H9 (cell line): Measurements from ENCODE around the gene C17orf113. TPM values are rescaled to one million over a fixed set of nuclear protein-coding genes. Genes with fewer than 3 reads are reported as not detected.

Experiments used
- DNase-seq: peaks from one replicate; pipeline ENCODE4 v3.0.0-alpha.2; 2017
- H2AFZ ChIP-seq: one replicate; pipeline ENCODE4 v1.6.1; 2013; ENCODE audit warnings: mild to moderate bottlenecking, low read length, control low read depth, moderate library complexity
- H2AK5ac ChIP-seq: 2 replicates; pipeline ENCODE4 v1.6.1; 2013; ENCODE audit warnings: low read length, control low read depth, mixed read lengths; ENCODE audit not compliant: insufficient read length
- H2BK120ac ChIP-seq: one replicate; pipeline ENCODE4 v1.6.1; 2013; ENCODE audit warnings: low read depth, mild to moderate bottlenecking, low read length, control low read depth, inconsistent platforms; ENCODE audit not compliant: poor library complexity, severe bottlenecking
- H2BK12ac ChIP-seq: 2 replicates; pipeline ENCODE4 v1.6.1; 2013; ENCODE audit warnings: low read length, control low read depth, mixed read lengths, low read depth; ENCODE audit not compliant: insufficient read length
- H2BK15ac ChIP-seq: 2 replicates; pipeline ENCODE4 v1.6.1; 2013; ENCODE audit warnings: low read depth, low read length, control low read depth
- H2BK20ac ChIP-seq: one replicate; pipeline ENCODE4 v1.6.1; 2013; ENCODE audit warnings: low read depth, mild to moderate bottlenecking, low read length, control low read depth, inconsistent platforms; ENCODE audit not compliant: poor library complexity, severe bottlenecking
- H2BK5ac ChIP-seq: 2 replicates; pipeline ENCODE4 v1.6.1; 2013; ENCODE audit warnings: low read length, control low read depth, mixed read lengths; ENCODE audit not compliant: insufficient read length
- H3K14ac ChIP-seq: 2 replicates; pipeline ENCODE4 v1.6.1; 2013; ENCODE audit warnings: low read length, control low read depth; ENCODE audit not compliant: insufficient read depth
- H3K18ac ChIP-seq: 2 replicates; pipeline ENCODE4 v1.6.1; 2013; ENCODE audit warnings: low read depth, mild to moderate bottlenecking, mixed read lengths, low read length, control low read depth; ENCODE audit not compliant: insufficient read length
- H3K23ac ChIP-seq: 2 replicates; pipeline ENCODE4 v1.6.1; 2013; ENCODE audit warnings: low read length, control low read depth, mixed read lengths, low read depth; ENCODE audit not compliant: insufficient read length
- H3K23me2 ChIP-seq: 2 replicates; pipeline ENCODE4 v1.6.1; 2013; ENCODE audit warnings: low read depth, mild to moderate bottlenecking, mixed read lengths, low read length, control low read depth; ENCODE audit not compliant: insufficient read length, poor library complexity, severe bottlenecking
- H3K27ac ChIP-seq: 2 replicates; pipeline ENCODE4 v1.5.1; 2013; ENCODE audit warnings: low read length, control low read depth, mixed read lengths, low read depth; ENCODE audit not compliant: insufficient read length
- H3K27me3 ChIP-seq: 2 replicates; pipeline ENCODE4 v1.6.1; 2013; ENCODE audit warnings: low read length, control low read depth, inconsistent platforms; ENCODE audit not compliant: insufficient read depth
- H3K4ac ChIP-seq: 2 replicates; pipeline ENCODE4 v1.6.1; 2013; ENCODE audit warnings: low read depth, mild to moderate bottlenecking, control low read depth, inconsistent platforms, low read length, moderate library complexity
- H3K4me1 ChIP-seq: 2 replicates; pipeline ENCODE4 v1.6.1; 2013; ENCODE audit warnings: low read length, control low read depth, inconsistent platforms; ENCODE audit not compliant: insufficient read depth
- H3K4me2 ChIP-seq: 2 replicates; pipeline ENCODE4 v1.6.1; 2013; ENCODE audit warnings: low read length, control low read depth, mixed read lengths; ENCODE audit not compliant: insufficient read length, insufficient read depth
- H3K56ac ChIP-seq: 2 replicates; pipeline ENCODE4 v1.6.1; 2013; ENCODE audit warnings: low read depth, mild to moderate bottlenecking, mixed read lengths, low read length, control low read depth; ENCODE audit not compliant: insufficient read length
- H3K79me1 ChIP-seq: 2 replicates; pipeline ENCODE4 v1.6.1; 2013; ENCODE audit warnings: low read depth, mild to moderate bottlenecking, moderate library complexity, low read length, control low read depth, inconsistent platforms; ENCODE audit not compliant: insufficient read depth, poor library complexity, severe bottlenecking
- H3K79me2 ChIP-seq: 2 replicates; pipeline ENCODE4 v1.6.1; 2013; ENCODE audit warnings: low read length, control low read depth, inconsistent platforms; ENCODE audit not compliant: insufficient read depth
- H3K9ac ChIP-seq: 2 replicates; pipeline ENCODE4 v1.6.1; 2013; ENCODE audit warnings: low read length, control low read depth, mixed read lengths; ENCODE audit not compliant: insufficient read length; ENCODE audit errors: extremely low read depth
- H3K9me3 ChIP-seq: one replicate; pipeline ENCODE4 v1.6.1; 2013; ENCODE audit warnings: low read depth, low read length, inconsistent platforms; ENCODE audit not compliant: control insufficient read depth
- H3T11ph ChIP-seq: one replicate; pipeline ENCODE4 v1.6.1; 2013; ENCODE audit warnings: mild to moderate bottlenecking, low read length, control low read depth, inconsistent platforms
- H4K20me1 ChIP-seq: one replicate; pipeline ENCODE4 v1.6.1; 2013; ENCODE audit not compliant: control insufficient read depth, insufficient read length, insufficient read depth
- H4K5ac ChIP-seq: 2 replicates; pipeline ENCODE4 v1.6.1; 2013; ENCODE audit warnings: low read depth, mild to moderate bottlenecking, mixed read lengths, low read length, control low read depth; ENCODE audit not compliant: insufficient read length
- H4K8ac ChIP-seq: replicated peaks from 2 replicates; pipeline ENCODE4 v1.6.1; 2013; ENCODE audit warnings: low read length, control low read depth, mixed read lengths, low read depth; ENCODE audit not compliant: insufficient read length
- H4K91ac ChIP-seq: 2 replicates; pipeline ENCODE4 v1.6.1; 2013; ENCODE audit warnings: low read depth, mild to moderate bottlenecking, moderate library complexity, mixed read lengths, low read length, control low read depth; ENCODE audit not compliant: insufficient read length
- H3K27ac Mint-ChIP-seq, 3 experiments: 2 replicates in 2 of 3; 3 replicates in 1 of 3; pipeline ENCODE4 v1.8.0; 2020 to 2021; ENCODE audit warnings: mixed read lengths in 3 of 3, mild to moderate bottlenecking in 1 of 3, moderate library complexity in 1 of 3
- H3K27me3 Mint-ChIP-seq: 2 replicates; pipeline ENCODE4 v1.8.0; 2021; ENCODE audit warnings: low read depth, mild to moderate bottlenecking, moderate library complexity, mixed read lengths
- H3K36me3 Mint-ChIP-seq, 3 experiments: 2 replicates in 2 of 3; 3 replicates in 1 of 3; pipeline ENCODE4 v1.8.0; 2020 to 2021; ENCODE audit warnings: low read depth in 3 of 3, mixed read lengths in 3 of 3; ENCODE audit not compliant: insufficient read depth in 1 of 3
- H3K4me1 Mint-ChIP-seq, 2 experiments: 2 replicates each; pipeline ENCODE4 v1.8.0; 2020; ENCODE audit warnings: mixed read lengths in 2 of 2
- H3K4me3 Mint-ChIP-seq, 2 experiments: 2 replicates in 1 of 2; 3 replicates in 1 of 2; pipeline ENCODE4 v1.8.0; 2020 to 2021; ENCODE audit warnings: mild to moderate bottlenecking in 2 of 2, mixed read lengths in 2 of 2, moderate library complexity in 1 of 2
- H3K9me3 Mint-ChIP-seq, 2 experiments: 2 replicates in 1 of 2; 3 replicates in 1 of 2; pipeline ENCODE4 v1.8.0; 2020; ENCODE audit warnings: mild to moderate bottlenecking in 2 of 2, mixed read lengths in 2 of 2, moderate library complexity in 1 of 2
- CTCF ChIP-seq: fragments of 200-600 bp; sonication (generic); conservative IDR thresholded peaks from 3 replicates; pipeline ENCODE4 v1.8.0; 2021; ENCODE audit warnings: antibody characterized with exemption, mild to moderate bottlenecking
- WGBS: extraction: QIAGEN DNeasy Blood & Tissue Kit; methylation state at CpG from one replicate; pipeline ENCODE4 v1.1.7; 2013; ENCODE audit warnings: missing lambda C conversion rate, low lambda C conversion rate, mixed read lengths; ENCODE audit not compliant: insufficient read length; ENCODE audit errors: extremely low coverage; 5-methylcytosine and 5-hydroxymethylcytosine counted together
- total RNA-seq: library from RNA; stranded (reverse); gene quantifications from 2 replicates; pipeline ENCODE4 v1.2.1, GENCODE V29; 2021

The C17orf113 gene
- total RNA-seq, 1 experiment from 2014 or later: 1.0 TPM

- no peak overlapping the region for H3K27ac ChIP-seq
- Mint-ChIP-seq H3K4me1 (0 out of 4 replicates have a peak, but pooled peaks cover 0 to 4% of the 10 kb centered on the region in 2 experiments), H3K36me3 (peaks cover 45 to 86% (median 83%) of the 10 kb centered on the region in 3 experiments), H3K27ac (no peak overlapping the region), H3K9me3 (no peaks in the 10 kb centered on the region), H3K27me3 (no peaks in the 10 kb centered on the region), H3K4me3 (no peak overlapping the region)
- TF ChIP-seq CTCF: no peak
- no peaks in the 10 kb centered on the region for H3K23me2 ChIP-seq
- H3K23ac ChIP-seq: no peak overlapping the region
- no peak overlapping the region for H3T11ph ChIP-seq
- H3K9me3 ChIP-seq: no peaks in the 10 kb centered on the region
- H2BK12ac ChIP-seq: no peak overlapping the region
- no peak overlapping the region for H3K18ac ChIP-seq
- no peak overlapping the region for H2AFZ ChIP-seq
- H2BK120ac ChIP-seq: no peak overlapping the region
- WGBS: no CpG with 5 or more reads among the region's 2 CpGs
- no peak overlapping the region for H4K8ac ChIP-seq
- no peak for DNase-seq
- H3K79me1 ChIP-seq: no peaks in the 10 kb centered on the region
- H2BK5ac ChIP-seq: no peak overlapping the region
- H4K20me1 ChIP-seq: no peaks in the 10 kb centered on the region
- H3K9ac ChIP-seq: no peak overlapping the region
- no peak overlapping the region for H4K5ac ChIP-seq
- H3K4me1 ChIP-seq: no peaks in the 10 kb centered on the region
- no peak overlapping the region for H2BK20ac ChIP-seq
- H4K91ac ChIP-seq: no peak overlapping the region
- no peaks in the 10 kb centered on the region; the same call in 1 of the 2 replicates for H3K79me2 ChIP-seq
- no peak overlapping the region for H2AK5ac ChIP-seq
- H3K27me3 ChIP-seq: no peaks in the 10 kb centered on the region
- no peak overlapping the region for H3K4me2 ChIP-seq
- no peak overlapping the region for H3K56ac ChIP-seq
- H2BK15ac ChIP-seq: no peak overlapping the region
- no peak overlapping the region for H3K14ac ChIP-seq
- H3K4ac ChIP-seq: no peak overlapping the region
These were observed 51.9 kb downstream of the C17orf113 start for GRCh38 chr17:41998497-41998896.
